Measurements from ENCODE around the gene RTP3.
A peak's percentile ranks its signal among the peaks of the same experiment; 100 is the strongest.
"Not testable (repeated sequence)": the region's sequence is repeated elsewhere in the genome, so short reads cannot be mapped to it uniquely, and the experiment has no call there.

Gene RTP3

DNA sequence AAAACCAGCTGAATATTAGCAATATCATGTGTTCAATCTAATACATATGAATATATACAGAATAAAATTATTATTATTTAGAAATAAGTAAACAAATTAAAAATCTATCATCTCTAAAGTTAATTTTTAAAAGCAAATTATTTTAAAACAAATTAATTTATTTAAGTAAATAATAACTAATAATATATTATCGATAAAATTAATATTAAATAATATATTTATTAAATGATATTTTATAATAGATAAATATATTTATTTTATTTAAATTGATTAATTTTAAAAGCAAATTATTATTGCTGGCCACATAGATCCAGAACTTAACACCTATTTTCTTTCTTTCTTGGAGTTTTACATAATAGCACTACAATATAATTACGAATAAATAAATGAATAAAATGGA is 22.2 kb downstream of the RTP3 start:
- DNase-seq (ENCODE audit: low read depth): no peak

DNA sequence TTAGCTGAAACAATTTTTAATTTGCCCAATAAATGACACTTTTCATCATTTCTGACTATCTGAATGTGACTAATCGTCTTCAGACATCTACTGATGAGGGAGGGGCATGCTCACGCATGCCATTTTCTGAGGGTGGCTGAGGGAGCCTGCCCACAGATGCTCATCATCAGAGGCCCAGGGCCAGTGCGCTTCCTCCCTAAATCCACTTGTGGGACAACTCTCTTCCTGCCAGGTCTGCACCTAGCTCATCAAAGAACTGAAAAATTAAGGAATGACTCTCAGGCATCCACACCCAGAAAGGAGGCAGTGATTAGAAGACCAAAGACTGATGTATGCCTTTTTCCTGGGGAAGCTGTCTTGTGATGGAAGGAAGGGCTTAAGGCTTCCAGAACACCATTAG is 22.8 kb downstream of the RTP3 start:
- DNase-seq (ENCODE audit: low read depth): no peak

DNA sequence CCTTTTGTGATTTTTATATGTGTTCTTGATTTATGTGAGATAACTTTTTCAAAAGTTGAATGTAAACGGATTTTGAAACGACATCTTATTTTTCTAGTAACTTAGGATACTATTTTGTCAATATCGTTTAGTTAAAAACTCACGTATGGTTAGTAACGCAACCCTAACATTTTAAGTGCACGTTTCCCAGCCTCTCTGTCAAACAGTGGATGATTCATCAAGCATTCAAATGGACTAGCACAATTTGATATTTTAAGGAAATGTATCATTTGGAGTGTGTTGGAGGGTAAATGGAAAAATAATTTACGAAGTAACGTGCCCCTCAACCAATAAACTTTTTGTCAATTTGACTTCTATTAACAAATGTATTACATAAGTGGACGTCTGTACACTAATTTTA is 23.3 kb downstream of the RTP3 start:
- no peak for DNase-seq (ENCODE audit: low read depth)

DNA sequence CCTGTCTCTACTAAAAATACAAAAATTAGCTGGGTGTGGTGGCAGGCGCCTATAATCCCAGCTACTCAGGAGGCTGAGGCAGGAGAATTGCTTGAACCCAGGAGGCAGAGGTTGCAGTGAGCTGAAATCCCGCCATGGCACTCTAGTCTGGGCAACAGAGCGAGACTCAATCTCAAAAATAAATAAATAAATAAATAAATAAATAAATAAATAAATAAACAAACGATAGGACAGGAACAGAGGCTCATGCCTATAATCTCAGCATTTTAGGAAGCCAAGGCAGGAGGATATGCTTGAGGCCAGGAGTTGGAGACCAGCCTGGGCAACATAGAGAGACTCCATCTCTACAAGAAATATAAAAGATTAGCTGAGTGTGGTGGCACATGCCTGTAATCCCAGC is 24.4 kb downstream of the RTP3 start:
- DNase-seq (ENCODE audit: low read depth): not testable (repeated sequence)

DNA sequence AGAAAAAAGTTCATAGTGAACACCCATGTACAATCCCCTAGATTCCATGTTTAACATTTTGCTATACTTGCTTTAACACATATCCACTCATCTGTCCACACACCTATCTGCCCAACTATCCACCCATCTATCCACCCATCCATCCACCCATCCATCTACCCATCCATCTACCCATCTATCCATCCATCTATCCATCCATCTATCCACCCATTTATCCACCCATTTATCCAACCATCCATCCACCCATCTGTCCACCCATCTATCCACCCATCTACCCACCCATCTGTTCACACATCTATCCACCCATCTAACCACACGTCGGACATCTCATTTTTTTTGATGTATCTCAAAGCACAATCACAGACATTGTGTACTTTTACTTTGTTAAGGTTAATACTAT is 25.8 kb downstream of the RTP3 start:
- DNase-seq (ENCODE audit: low read depth): no peak

DNA sequence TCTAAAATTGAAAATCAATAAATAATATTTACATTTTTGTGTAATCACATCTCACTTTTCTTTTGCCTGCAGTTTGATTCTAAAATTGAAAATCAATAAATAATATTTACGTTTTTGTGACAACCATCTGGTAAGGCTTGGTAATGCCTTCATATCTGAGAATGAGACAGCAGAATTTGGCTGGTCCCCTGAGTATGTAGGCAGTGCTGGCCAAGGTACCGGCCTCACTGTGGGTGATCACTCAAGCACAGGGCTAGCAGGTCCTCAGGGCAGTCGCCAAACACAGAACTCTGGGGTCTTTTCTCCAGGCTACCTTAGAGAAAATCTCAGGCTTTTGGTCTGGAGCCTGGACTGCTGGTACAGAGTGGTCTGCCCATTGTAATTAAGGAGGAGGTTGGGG is 26.2 kb downstream of the RTP3 start:
- DNase-seq (ENCODE audit: low read depth): no peak

DNA sequence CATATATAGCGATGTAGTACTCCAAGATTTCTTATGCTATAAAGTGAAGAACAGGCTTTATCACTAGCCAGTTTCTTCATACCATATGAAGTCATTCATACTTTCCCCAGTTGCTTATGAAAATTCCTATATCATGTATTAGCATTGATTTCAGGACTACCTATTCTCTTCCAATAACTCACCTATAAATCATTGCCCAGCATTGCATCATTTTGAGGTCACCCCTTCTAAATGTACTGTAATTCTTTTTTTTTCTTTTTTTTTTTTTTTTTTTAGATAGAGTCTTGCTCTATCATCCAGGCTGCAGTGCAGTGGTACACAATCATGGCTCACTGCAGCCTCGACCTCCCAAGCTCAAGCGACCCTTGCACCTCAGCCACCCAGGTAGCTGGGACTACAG is 27.1 kb downstream of the RTP3 start:
- no peak for DNase-seq (ENCODE audit: low read depth)

DNA sequence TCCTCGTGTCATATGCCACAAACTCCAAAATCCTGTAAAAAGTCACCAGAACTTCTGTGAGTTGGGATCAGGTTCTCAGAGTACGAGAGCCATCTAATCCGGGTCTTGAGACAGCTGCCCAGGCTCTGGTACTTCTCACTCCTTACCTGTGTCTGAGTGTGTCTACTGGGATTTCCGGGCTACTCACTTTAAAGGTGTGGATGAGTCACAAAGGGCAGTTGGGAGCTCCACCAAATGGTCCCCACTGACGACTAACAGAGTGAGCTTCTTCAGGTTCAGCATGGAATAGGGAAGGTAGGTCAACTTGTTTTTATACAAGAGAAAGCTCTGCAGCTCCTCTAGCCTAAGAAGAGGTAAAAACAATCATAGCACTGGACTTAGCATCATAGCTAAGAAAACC is 29.5 kb downstream of the RTP3 start:
- no peak for DNase-seq (ENCODE audit: low read depth)

DNA sequence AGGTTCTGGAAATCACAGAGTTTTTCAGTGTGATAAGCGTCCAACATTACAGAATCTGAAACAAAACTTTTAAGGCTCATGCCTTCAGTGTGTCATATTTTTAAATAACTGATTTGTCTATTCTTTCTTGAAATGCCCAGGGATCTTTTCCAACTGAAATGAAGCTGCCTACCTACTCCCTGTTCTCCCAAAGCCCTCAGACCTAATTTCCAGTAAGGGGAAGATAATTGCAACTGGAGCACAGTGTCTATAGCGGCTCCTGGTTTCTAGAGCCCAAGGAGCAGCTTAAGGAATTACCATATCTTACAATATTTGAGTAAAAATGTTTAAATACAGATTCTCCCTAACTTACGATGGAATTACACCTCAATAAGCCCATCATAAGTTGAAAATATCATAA is 35.3 kb downstream of the RTP3 start:
- no peak for DNase-seq (ENCODE audit: low read depth)

DNA sequence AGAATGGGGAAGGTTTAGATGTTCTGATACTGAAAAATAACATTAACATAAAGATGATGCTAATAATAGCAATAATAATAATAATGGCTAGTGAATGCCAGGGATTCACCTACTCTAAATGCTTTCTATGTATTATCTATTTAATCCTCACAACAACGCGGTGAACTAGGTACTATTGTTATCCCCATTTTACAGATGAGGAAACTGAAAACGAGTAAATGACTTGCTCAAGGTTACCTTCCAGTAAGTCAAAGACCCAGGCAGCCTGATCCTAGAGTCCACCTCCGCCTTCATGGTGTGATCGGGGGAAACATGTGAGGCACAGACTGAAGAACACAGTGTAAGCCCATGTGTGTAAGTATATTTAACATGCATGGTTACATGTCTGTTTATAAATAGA is 38.0 kb downstream of the RTP3 start:
- DNase-seq (ENCODE audit: low read depth): no peak

DNA sequence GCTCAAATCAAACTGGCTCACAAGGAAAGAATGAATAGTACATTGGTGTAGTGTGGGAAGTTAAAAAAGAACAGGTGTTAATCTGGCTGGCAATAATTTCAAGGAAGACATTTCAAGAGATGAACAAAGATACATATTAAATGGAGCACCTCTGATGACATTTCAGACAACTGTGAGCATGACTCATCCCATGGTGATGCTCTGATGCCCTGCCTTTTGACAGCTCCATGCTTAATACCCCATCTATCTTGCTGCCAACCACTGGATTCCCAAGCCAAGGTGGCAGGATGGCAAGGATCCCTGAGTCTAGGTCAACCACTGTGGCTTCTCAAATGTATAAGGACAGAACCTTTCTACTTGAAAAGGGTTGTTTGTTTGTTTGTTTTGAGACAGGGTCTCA is 39.0 kb downstream of the RTP3 start:
- DNase-seq (ENCODE audit: low read depth): no peak

DNA sequence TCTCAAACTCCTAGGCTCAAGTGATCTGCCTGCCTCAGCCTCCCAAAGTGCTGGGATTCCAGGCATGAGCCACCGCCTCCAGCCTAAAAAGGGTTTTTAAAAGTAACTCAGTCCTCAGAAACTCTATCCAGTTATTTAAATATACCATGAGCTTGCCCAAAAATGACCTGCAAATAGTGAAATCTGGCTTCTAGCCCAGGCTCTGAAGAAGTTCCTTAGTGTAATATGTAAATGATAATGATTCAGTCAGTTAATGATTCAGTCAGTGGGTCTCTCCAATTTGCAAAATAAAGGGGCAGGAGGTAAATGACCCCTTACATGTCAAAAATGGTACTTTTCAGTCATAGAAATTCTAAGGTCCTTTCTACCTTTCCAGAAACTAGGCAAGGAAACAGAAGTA is 39.5 kb downstream of the RTP3 start:
- DNase-seq (ENCODE audit: low read depth): no peak

DNA sequence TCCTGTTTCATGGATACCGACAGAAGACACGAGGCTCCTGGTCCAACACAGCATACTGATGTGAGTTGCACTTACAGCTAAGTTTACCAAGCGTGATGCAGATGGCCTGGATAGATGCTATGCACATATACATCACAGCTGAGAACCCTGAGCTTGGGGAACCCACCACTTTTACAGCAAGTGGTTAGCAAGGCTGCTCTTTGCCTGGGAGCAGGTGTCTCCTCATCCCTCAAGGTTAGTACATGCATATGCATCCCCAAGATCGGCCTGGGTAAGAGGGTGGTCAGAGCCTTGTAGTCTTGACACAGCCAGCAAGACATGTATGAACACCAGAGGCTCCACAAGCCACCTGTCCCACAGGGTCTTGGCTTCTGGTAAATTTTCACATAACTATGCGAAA is 40.0 kb downstream of the RTP3 start:
- DNase-seq (ENCODE audit: low read depth): no peak

DNA sequence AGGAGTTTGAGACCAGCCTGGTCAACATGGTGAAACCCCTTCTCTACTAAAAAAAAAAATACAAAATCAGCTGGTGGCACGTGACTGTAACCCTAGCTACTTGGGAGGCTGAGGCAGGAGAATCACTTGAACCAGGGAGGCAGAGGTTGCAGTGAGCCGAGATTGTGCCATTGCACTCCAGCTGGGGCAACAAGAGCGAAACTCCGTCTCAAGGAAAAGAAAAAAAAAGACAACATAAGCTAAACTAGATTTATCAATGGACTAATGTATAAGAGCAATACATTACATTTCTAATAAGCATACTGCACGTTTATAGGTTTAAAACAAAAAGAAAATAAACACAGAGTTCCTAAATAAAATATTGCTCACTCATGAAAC is 40.6 kb downstream of the RTP3 start:
- DNase-seq (ENCODE audit: low read depth): not testable (repeated sequence)

DNA sequence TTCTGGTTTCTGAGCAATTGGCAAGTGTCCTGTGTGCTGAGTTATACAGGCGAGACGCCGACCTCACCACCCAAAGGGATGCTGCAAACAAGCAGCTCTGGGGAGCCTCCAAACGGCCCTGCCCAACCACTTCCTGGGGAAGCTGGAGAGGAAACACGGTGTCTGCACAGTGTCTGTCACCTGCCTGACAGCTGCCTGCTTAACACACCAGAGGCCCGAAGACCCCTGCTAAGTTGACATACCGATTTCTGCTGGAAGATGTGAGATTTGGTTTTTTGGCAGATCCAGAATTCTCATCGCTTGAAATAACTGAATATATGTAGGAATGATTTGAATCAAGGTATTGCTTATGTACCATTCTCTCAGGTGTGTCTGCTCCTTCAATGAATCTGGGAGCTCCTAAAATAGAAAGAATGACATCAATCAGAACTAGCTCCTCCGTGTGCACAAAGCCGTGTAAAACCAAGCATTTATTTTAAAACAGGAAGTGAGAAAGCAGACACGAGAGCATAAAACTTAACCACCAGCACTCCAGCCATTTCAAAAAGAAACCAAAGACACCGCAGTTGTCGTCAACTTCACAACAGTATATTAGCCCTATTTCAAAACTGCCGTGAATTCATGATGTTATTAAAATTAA is 41.1 kb downstream of the RTP3 start:
- DNase-seq (ENCODE audit: low read depth): peak; percentile 84

DNA sequence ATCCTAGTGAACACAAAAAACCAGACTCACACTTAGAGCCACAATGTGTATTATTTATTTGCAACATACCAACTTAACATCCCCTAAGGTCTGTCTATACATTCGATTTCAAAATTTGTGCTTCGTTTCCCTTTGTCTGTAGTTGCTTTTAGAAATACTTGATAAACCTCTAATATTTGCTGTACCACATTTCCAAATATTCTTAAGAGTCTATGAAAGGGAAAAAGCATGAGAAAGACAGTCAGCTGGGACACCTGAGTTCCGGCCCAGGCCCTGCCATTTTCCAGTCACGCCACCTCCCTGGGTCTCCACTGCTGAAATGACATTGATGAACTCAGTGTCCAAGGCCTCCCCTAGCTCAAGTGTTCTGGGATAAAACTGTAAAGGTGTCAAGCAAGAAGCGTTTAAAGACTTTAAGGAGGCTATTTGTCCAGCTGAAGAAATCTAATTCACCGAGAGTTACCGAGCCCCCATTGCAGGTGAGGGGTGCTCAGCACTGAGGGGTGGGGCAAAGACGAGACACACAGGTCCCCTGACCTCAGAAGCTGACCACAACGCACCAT is 41.7 kb downstream of the RTP3 start:
- DNase-seq (ENCODE audit: low read depth): no peak

DNA sequence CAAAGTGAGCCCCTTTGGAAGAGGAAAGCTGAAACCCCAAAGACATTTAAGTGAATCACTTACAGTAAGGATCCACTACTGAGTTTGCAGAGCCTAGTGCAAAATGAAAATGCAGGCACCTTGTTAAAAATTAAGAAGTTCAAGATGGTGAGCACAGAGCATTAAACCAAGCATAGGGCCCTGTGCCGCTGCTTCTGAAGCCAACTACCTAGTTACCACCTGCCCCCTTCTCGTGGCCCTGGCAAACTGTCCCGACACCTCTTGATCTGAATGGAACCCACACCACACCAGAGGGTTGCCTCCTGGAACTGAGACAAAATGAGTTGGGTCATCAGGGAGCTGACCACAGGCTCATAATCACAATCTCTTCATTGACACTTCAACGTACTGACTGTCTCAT is 42.8 kb downstream of the RTP3 start:
- no peak for DNase-seq (ENCODE audit: low read depth)

DNA sequence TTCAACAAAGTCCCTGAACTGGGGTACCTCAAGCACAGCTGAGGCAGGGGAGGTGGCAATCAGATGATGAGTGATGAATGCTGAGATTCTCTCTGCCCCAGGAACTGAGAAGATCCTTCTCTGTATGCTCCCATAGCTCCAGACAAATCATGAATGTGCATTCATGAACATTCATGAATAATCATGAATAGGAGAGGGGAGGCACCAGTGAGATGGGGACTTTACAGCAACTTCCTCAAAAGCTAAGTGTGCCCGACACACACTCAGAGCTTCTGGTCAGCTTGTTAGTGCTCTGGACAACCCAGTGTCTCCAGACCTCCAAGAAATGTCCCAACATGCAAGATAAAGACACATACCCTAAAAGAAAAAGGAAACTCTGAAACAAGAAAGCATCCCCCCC is 44.1 kb downstream of the RTP3 start:
- DNase-seq (ENCODE audit: low read depth): no peak

DNA sequence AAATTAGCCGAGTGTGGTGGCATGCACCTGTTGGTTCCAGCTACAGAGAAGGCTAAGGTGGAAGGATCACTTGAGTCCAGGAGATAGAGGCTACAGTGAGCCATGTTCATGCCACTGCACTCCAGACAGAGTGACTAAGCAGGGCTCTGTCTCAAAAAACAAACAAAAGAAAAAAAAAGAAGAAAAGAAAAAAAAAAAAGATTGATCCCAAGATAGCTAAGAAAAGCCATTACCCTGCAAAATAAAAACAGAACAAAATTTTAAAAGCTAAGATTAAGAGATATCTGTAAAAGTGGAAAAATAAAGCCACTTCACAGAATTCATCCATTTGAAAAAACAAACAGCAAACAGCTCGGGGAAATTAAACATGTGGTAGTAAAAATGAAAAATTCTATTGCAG is 44.6 kb downstream of the RTP3 start:
- DNase-seq (ENCODE audit: low read depth): no peak

DNA sequence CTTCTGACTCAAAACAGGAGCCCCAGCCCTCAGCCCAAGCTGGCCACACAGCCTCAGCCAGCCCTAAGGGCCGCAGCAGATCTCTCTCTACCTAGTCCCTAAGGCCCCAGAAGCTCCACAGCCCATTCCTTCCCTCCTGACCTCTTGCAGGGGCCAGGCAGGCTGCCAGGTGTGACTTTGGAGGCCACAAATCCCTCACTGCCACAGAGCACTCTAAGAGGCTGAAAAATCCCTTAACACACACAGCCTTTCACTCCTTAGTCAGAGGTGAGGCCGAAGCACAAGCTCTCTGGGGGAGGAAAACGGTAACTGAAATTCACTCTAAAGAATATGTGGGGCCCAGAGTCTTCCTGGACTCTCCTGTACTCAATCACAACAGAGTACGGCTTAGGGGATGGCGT is 45.0 kb downstream of the RTP3 start:
- DNase-seq (ENCODE audit: low read depth): no peak

DNA sequence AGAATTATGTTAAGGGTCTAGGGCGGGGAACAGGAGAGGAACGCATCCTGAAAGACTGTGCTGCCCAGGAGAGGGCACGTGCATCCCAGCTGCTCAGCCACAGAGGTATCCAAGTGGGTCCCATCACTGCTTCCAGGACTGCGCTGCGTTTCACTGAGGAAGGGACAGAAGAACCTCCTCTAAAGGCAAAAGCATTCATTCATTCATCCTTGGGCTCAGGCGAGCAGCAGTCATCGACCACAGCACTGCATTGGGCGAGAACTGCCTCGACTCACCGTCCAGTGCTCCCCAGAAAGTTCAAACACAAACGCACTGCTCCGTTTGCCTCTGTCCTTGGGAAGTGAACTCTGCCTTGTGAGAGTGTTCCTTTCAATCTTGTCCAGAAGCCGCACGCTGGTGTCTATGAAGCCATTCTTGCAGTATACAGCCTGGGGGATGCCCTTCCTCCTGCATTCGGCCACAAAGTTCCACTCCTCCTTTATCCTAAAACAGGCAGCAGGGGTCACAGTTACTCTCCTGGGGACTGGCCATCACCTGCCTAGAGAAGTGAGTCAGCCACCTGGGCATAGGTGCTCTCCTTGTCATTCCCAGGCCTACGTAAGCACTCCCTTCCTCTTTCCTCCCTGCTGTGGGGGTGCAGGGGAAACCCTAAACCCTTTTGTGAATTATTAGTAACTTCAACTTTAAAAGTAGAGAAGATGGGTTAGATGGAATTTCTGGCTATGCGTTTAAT is 47.2 kb downstream of the RTP3 start:
- DNase-seq (ENCODE audit: low read depth): no peak

DNA sequence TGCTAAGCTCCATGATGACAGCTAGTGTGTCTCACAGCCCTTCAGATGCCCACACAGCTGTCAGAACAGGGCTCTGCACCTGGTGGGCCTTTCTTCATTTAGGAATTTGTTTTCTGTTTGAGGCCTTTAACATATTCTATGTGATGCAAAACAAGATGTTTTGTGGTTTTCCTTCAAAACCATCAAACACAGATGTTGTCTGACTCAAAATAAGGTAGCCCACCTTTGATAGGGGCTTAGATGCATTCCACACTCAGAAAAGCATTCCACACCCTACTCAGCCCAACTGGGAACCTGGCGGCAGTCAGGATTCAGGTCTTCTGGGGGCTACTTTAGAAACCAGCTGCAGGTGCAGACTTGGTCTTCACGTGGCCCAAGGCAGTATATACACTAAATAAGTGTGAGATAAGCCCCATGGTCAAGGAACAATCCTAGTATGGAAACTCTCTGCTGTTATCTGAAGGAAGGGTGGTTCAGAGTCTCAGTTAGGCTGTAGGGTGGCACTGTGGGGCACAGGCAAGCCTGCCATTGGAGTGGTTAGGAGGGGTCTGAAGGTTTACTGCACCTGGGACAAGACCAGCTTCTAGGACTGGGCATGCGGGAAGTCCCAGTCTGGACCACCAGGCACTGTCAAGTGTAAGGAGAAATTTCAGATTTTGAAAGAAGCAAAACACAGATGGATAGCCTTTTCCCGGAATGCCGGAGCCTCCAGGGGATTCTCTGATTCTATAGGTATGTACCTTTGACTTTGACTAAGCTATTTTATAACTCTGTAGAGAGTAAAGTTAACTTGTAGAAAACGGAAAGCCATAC is 48.2 kb downstream of the RTP3 start:
- no peak for DNase-seq (ENCODE audit: low read depth)

DNA sequence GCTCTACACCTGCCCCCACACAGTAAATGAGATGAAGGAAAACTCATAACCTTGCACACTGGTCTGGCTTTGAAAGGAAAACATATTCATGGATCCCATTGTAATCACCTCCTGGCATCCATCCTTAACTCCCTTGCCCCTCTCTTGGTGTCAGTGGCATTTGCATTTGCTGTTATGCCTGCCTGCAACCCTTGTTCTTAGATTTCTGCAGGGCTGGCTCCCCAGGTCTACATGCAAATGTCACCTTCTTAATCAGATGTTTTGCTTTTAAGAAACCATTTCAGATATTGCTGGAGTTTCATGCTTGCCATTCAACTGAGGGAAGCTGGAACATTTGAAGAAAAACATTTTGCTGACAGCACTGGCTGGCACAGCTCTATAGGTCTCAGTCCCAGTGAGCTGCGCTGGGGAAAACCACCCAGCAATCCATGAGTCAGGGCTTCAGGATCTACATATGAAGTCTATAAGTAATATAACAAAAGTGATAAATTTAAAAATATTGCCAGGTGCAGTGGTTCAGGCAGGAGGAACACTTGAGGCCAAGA is 49.2 kb downstream of the RTP3 start:
- DNase-seq (ENCODE audit: low read depth): no peak
